Colonic mucosa (tissue), 4 donors: ENCODE data around the gene JTB. TPM values are rescaled to one million over a fixed set of nuclear protein-coding genes. Genes with fewer than 3 reads are reported as not detected.

Experiments used
- DNase-seq: peaks from one replicate; pipeline ENCODE4 v3.0.0-alpha.2; 2020
- H3K27ac ChIP-seq: fragments of 200-600 bp; one replicate; pipeline ENCODE4 v1.8.0; 2021
- H3K27me3 ChIP-seq: fragments of 200-600 bp; one replicate; pipeline ENCODE4 v1.8.0; 2021
- H3K36me3 ChIP-seq: fragments of 200-600 bp; one replicate; pipeline ENCODE4 v1.8.0; 2021
- H3K4me1 ChIP-seq: fragments of 200-600 bp; one replicate; pipeline ENCODE4 v1.8.0; 2021; ENCODE audit warnings: mild to moderate bottlenecking
- H3K4me3 ChIP-seq: fragments of 200-600 bp; one replicate; pipeline ENCODE4 v1.8.0; 2021
- H3K9ac ChIP-seq, 2 donors: one replicate each; pipeline ENCODE4 v1.7.0; 2013; ENCODE audit warnings: control low read depth in 2 of 2, low read depth in 2 of 2, low read length in 2 of 2
- H3K9me3 ChIP-seq: fragments of 200-600 bp; one replicate; pipeline ENCODE4 v1.8.0; 2021
- intact Hi-C: fragments of 100-400 bp; cut with DNase I; formaldehyde crosslinking; loops from one replicate; pipeline ENCODE4 v1.14.1; 2022
- total RNA-seq, 2 donors: library from RNA; stranded (reverse); fragmentation: NEBNext Ultra II Directional in 1 of 2; extraction: Animal tissue kit (Norgen Biotek cat#: 25700) in 1 of 2; gene quantifications; one replicate each; pipeline ENCODE4 v1.2.1, GENCODE V29; 2021
- TF ChIP-seq, protein P1 (sequence below): fragments of 200-600 bp; IDR thresholded peaks from one replicate; pipeline ENCODE4 v1.8.0; 2022; ENCODE audit warnings: antibody characterized with exemption, mild to moderate bottlenecking
- donor health status: healthy.
- donor health status: DM: no; HTN: no; CAD: no.
- donor health status: DM: no; HTN: no; CAD: no.

The JTB gene
- total RNA-seq, 2 donors from 2014 or later, result 133 to 245 TPM

DNA sequence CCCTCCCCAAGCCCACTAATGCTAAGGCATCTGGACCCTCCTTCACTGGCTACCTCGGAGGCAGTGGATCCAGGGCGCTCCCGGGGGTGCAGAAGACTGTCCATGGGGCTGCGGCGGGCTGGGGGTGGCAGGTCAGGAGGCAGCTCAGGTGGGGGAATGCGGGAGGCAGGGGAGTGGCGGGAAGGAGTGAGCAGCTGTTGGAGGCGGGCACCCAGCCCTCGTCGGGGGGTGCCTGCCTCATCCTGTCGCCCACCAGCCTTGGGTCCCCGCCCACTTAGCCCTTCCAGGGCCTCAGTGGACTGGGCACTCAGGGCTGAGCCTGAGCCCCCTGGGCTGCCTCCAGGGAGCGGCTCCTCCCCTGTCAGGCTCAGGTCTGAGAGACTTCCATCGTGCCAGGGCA, 44.0 kb downstream of the JTB start:
- Histone ChIP-seq H3K27ac (no peak overlapping the region), H3K4me1 (no peaks in the 10 kb centered on the region), H3K4me3 (no peak overlapping the region), H3K36me3 (peaks cover 14% of the 10 kb centered on the region), H3K9ac (no peak overlapping the region), H3K27me3 (no peaks in the 10 kb centered on the region), H3K9me3 (no peaks in the 10 kb centered on the region)
- TF ChIP-seq, protein P1, sequence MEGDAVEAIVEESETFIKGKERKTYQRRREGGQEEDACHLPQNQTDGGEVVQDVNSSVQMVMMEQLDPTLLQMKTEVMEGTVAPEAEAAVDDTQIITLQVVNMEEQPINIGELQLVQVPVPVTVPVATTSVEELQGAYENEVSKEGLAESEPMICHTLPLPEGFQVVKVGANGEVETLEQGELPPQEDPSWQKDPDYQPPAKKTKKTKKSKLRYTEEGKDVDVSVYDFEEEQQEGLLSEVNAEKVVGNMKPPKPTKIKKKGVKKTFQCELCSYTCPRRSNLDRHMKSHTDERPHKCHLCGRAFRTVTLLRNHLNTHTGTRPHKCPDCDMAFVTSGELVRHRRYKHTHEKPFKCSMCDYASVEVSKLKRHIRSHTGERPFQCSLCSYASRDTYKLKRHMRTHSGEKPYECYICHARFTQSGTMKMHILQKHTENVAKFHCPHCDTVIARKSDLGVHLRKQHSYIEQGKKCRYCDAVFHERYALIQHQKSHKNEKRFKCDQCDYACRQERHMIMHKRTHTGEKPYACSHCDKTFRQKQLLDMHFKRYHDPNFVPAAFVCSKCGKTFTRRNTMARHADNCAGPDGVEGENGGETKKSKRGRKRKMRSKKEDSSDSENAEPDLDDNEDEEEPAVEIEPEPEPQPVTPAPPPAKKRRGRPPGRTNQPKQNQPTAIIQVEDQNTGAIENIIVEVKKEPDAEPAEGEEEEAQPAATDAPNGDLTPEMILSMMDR, result no peak
- no peak for DNase-seq
- intact Hi-C loops, result no loop called here

DNA sequence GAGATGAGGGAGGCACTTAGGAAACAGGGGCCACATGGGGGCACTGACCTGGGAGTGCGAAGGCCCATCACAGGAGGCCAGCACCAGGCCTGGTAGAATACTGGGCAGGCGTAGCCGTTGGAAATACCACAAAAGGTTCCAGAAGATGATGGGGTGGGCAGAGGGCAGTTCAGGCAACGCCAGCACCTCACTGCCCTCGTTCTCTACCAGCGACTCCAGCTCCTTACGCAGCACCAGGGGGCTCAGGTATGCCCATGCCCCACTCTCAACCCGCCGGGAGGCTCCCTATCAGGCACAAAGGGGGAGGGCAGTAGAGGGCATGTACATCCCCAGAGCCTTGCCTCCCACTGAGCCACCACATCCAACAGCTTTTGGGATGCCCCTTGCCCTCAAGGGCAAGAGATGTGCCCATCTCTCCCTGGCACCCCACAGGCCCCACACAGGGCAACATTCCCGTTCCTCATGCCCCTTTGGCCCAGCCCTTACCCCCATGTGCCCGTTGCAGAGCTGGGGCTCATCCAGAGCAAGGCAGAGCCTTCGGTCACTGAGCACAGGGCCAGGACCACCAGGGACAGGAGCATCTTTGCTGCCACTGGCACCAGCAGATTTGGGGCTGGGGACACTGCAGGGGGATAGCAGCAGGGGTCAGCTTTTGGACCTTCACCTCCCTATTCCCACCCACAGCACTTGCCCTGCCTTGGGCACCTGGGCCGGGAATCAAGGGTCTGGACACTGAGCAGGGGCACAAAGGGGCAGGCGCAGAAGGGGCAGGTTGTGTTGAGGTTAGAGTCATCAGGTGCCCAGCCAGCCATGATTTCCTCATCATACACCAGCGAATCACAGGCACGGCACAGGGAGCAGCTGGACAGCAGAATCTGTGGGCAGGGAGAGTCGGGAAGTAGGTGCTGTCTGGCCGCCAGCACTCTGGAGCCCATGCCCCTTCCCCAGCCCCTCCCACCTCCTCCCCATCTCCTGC, 45.0 kb downstream of the JTB start:
- DNase-seq, result no peak
- intact Hi-C loops, result no loop called here
- peaks cover 14% of the 10 kb centered on the region for H3K36me3 ChIP-seq
- no peaks in the 10 kb centered on the region for H3K9me3 ChIP-seq
- H3K4me1 ChIP-seq, result no peaks in the 10 kb centered on the region
- no peak overlapping the region for H3K27ac ChIP-seq
- TF ChIP-seq, protein P1, result no peak
- H3K4me3 ChIP-seq, result no peak overlapping the region
- no peaks in the 10 kb centered on the region for H3K27me3 ChIP-seq
- no peak overlapping the region for H3K9ac ChIP-seq

DNA sequence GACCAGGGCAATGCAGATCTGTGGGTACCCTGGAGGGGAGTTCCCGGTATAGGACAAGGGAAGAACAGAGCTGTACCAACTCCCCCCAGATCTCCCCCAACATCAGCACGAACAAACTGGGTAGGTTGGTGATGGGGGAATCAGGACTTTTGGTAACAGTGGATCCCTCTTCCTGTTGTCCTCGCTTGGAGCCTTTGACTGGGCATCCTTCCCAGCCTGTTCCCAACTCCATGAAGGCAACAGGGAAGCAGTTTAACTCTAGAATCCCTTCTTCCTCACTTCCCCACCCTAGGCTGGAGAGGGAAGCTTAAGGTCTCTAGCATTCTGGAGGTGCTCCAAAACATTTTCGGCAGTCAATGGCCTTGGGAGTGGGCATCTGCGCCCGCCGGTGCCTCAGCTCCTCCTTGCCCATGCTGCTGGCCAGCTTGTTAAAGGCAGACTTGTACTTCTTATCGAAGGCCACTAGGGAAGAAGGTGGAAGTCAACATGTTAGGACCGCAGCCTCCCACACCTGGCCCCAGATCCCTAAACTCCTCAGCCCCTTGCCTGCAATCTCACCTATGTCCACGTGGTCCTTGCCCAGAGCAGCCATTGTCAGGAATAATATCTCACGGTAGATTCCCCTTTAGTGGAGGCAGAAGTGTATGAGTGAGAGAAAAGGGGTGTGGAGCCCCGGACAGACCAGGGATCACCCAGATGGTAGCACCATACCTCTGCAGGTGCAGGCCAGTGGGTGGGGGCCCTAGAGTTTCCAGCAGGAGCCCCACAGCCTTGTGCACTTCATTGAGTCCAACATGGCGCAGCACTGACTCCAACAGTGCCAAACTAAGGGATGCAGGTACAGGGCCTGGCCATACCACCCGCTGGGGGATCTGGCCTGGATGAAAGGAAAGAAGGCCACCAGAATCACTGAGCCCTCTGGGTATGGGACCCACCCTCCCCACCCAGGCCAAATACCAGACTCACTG, 47.2 kb downstream of the JTB start:
- Histone ChIP-seq H3K4me1 (no peaks in the 10 kb centered on the region), H3K27ac (no peak overlapping the region), H3K27me3 (no peaks in the 10 kb centered on the region), H3K4me3 (no peak overlapping the region), H3K9ac (no peak overlapping the region), H3K9me3 (no peaks in the 10 kb centered on the region), H3K36me3 (peaks cover 1% of the 10 kb centered on the region)
- TF ChIP-seq, protein P1, result no peak
- DNase-seq, result no peak
- intact Hi-C loops, result no loop called here

DNA sequence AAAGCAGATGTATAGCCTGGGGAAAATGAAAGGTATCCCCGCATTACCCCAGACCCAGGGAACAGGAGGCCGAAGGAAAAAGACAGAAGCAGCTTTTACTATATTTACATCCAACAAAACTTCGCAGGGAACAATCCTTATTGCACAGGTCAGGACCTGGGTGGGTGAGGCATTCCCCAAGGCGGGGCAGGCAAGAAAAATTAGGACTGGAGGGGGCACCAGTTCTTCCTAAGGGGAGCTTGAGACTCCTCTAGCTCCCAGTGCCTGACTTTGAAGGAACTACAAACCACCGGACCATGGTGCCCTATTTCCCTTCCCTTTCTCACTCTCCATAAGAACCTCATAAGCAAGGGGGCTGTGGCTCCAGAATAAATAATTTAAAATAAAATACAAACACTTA, 48.0 kb downstream of the JTB start:
- TF ChIP-seq, protein P1, result no peak
- Histone ChIP-seq H3K9ac (no peak overlapping the region), H3K4me1 (no peaks in the 10 kb centered on the region), H3K9me3 (no peaks in the 10 kb centered on the region), H3K4me3 (no peak overlapping the region), H3K27ac (no peak overlapping the region), H3K36me3 (no peaks in the 10 kb centered on the region), H3K27me3 (no peaks in the 10 kb centered on the region)
- intact Hi-C loops, result no loop called here
- DNase-seq, result no peak

DNA sequence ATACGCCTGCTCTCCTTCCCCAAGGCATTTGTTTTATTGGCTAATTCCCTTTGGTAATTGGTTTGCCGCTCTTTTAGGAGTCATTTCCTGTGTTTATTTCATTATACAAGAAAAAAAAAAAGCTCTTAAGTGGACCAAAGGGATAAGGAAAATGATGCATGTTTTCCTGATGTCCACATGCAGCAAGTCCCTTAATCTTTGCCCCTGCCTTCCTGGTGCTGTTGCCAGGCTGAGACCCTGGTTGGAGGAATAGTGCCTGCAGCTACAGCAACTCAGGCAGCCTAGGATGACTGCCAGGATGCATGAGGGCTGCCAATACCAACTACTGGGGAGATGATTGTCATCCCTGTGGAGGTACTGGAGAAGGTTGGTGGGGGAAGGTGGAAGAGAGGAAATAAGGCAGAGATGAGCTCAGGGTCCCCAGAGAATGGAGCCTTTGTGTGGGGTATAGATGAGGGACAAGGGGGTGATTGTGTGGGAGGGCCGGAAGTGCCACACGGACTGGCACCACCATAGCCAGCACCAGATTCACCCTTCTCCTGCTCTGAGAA, 48.6 kb downstream of the JTB start:
- H3K27ac ChIP-seq, result peak overlapping the region; percentile 12
- H3K9me3 ChIP-seq, result no peaks in the 10 kb centered on the region
- H3K9ac ChIP-seq, result peak overlapping the region in 1 of 2 donors; percentile 12
- H3K36me3 ChIP-seq, result no peaks in the 10 kb centered on the region
- H3K4me3 ChIP-seq, result no peak overlapping the region
- TF ChIP-seq, protein P1, result no peak
- H3K27me3 ChIP-seq, result no peaks in the 10 kb centered on the region
- H3K4me1 ChIP-seq, result peaks cover 2% of the 10 kb centered on the region
- intact Hi-C loops, result no loop called here
- no peak for DNase-seq
